ENCODE data around the gene PIGR. TPM values are rescaled to one million over a fixed set of nuclear protein-coding genes. Genes with fewer than 3 reads are reported as not detected.
A peak's percentile ranks its signal among the peaks of the same experiment; 100 is the strongest.

Gene PIGR
- total and polyA plus RNA-seq, 9 of the 15 experiments (the other 6 are each of a cell fraction or from before 2014, with no cell fraction given) = 0.01 to 1.5 (median 0.03) TPM; not detected in 4

DNA sequence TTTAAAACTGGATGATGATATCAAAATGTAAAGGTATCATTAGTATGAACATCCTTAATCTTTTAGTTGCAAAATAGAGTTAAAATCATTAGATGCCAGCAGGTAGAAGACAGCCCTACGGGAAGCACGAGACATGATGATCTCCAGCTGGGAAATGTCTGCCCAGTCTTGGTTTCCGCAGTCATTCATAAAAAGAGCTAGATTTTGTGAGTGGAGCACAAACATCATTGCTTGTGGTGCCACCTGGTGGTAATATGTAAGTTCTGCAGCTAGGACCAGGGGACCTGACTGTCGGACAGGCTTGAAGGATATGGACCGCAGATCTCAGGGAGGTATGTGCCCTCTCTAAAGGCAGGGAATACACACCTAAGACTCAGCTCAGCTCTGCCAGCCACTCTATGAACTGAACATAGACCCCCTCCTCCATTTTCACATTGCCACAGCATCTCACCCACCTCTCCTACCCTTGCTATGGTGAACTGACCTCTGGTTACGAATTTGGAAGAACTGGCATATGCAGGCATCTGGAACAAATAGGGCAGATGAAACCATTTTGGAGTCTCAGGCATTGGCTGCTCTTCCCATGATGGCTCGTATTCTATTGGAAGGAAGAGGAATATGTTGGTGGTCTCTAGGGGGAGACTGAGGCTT is 33.7 kb downstream of the PIGR start (continued):
- TF ChIP-seq, protein P1, sequence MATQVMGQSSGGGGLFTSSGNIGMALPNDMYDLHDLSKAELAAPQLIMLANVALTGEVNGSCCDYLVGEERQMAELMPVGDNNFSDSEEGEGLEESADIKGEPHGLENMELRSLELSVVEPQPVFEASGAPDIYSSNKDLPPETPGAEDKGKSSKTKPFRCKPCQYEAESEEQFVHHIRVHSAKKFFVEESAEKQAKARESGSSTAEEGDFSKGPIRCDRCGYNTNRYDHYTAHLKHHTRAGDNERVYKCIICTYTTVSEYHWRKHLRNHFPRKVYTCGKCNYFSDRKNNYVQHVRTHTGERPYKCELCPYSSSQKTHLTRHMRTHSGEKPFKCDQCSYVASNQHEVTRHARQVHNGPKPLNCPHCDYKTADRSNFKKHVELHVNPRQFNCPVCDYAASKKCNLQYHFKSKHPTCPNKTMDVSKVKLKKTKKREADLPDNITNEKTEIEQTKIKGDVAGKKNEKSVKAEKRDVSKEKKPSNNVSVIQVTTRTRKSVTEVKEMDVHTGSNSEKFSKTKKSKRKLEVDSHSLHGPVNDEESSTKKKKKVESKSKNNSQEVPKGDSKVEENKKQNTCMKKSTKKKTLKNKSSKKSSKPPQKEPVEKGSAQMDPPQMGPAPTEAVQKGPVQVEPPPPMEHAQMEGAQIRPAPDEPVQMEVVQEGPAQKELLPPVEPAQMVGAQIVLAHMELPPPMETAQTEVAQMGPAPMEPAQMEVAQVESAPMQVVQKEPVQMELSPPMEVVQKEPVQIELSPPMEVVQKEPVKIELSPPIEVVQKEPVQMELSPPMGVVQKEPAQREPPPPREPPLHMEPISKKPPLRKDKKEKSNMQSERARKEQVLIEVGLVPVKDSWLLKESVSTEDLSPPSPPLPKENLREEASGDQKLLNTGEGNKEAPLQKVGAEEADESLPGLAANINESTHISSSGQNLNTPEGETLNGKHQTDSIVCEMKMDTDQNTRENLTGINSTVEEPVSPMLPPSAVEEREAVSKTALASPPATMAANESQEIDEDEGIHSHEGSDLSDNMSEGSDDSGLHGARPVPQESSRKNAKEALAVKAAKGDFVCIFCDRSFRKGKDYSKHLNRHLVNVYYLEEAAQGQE (IDR thresholded peaks at IDR 0.05; ENCODE audit: borderline replicate concordance) = peak; percentile 88
- TF ChIP-seq, protein P1 (CRISPR knock-in tag; IDR thresholded peaks at IDR 0.05; ENCODE audit: low read depth) = no peak
- 0 out of 2 replicates have a peak, but pooled peaks have one; percentile 25 for TF ChIP-seq GABPB1 (CRISPR knock-in tag; IDR thresholded peaks at IDR 0.05)
- TF ChIP-seq BRCA1 (IDR thresholded peaks at IDR 0.05) = no peak
- no peak for TF ChIP-seq BRCA1 (CRISPR knock-in tag; IDR thresholded peaks at IDR 0.05)
- peak; percentile 48; the same call in 1 of the 2 replicates for TF ChIP-seq CREM (IDR thresholded peaks at IDR 0.05; ENCODE audit: low read depth)
- no peak for TF ChIP-seq ZNF436 (CRISPR knock-in tag; IDR thresholded peaks at IDR 0.05)
- no peak for TF ChIP-seq BCOR (IDR thresholded peaks at IDR 0.05)
- TF ChIP-seq, protein P2, sequence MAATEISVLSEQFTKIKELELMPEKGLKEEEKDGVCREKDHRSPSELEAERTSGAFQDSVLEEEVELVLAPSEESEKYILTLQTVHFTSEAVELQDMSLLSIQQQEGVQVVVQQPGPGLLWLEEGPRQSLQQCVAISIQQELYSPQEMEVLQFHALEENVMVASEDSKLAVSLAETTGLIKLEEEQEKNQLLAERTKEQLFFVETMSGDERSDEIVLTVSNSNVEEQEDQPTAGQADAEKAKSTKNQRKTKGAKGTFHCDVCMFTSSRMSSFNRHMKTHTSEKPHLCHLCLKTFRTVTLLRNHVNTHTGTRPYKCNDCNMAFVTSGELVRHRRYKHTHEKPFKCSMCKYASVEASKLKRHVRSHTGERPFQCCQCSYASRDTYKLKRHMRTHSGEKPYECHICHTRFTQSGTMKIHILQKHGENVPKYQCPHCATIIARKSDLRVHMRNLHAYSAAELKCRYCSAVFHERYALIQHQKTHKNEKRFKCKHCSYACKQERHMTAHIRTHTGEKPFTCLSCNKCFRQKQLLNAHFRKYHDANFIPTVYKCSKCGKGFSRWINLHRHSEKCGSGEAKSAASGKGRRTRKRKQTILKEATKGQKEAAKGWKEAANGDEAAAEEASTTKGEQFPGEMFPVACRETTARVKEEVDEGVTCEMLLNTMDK (IDR thresholded peaks at IDR 0.05; ENCODE audit: borderline replicate concordance, insufficient read depth, low read depth, low read length, poor library complexity, severe bottlenecking) = no peak
- TF ChIP-seq CHCHD3 (CRISPR knock-in tag; IDR thresholded peaks at IDR 0.05) = no peak
- TF ChIP-seq, protein P3, sequence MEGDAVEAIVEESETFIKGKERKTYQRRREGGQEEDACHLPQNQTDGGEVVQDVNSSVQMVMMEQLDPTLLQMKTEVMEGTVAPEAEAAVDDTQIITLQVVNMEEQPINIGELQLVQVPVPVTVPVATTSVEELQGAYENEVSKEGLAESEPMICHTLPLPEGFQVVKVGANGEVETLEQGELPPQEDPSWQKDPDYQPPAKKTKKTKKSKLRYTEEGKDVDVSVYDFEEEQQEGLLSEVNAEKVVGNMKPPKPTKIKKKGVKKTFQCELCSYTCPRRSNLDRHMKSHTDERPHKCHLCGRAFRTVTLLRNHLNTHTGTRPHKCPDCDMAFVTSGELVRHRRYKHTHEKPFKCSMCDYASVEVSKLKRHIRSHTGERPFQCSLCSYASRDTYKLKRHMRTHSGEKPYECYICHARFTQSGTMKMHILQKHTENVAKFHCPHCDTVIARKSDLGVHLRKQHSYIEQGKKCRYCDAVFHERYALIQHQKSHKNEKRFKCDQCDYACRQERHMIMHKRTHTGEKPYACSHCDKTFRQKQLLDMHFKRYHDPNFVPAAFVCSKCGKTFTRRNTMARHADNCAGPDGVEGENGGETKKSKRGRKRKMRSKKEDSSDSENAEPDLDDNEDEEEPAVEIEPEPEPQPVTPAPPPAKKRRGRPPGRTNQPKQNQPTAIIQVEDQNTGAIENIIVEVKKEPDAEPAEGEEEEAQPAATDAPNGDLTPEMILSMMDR (IDR thresholded peaks at IDR 0.05 in 2 of 3, conservative IDR thresholded peaks at IDR 0.05 in 1 of 3; ENCODE audit: insufficient read depth in 2 of 3, low read depth in 1 of 3, low read length in 3 of 3) = peak; percentile 90 to 92 (median 92)
- no peak for TF ChIP-seq BCL6 (CRISPR knock-in tag; IDR thresholded peaks at IDR 0.05)
- peak; percentile 41; the same call in 1 of the 2 replicates for TF ChIP-seq ELF1 (tag; IDR thresholded peaks at IDR 0.05)
- no peak for TF ChIP-seq POU5F1 (IDR thresholded peaks at IDR 0.05; ENCODE audit: borderline replicate concordance, low read depth, low read length, partially characterized antibody)
- TF ChIP-seq, protein P4, sequence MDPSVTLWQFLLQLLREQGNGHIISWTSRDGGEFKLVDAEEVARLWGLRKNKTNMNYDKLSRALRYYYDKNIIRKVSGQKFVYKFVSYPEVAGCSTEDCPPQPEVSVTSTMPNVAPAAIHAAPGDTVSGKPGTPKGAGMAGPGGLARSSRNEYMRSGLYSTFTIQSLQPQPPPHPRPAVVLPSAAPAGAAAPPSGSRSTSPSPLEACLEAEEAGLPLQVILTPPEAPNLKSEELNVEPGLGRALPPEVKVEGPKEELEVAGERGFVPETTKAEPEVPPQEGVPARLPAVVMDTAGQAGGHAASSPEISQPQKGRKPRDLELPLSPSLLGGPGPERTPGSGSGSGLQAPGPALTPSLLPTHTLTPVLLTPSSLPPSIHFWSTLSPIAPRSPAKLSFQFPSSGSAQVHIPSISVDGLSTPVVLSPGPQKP (CRISPR knock-in tag; IDR thresholded peaks at IDR 0.05) = no peak
- TF ChIP-seq IRF2 (CRISPR knock-in tag; IDR thresholded peaks at IDR 0.05) = no peak
